Tongue (tissue), 2 donors: ENCODE data around the gene FGGY. TPM values are rescaled to one million over a fixed set of nuclear protein-coding genes. Genes with fewer than 3 reads are reported as not detected.
A peak's percentile ranks its signal among the peaks of the same experiment; 100 is the strongest.
"Not testable (repeated sequence)": the region's sequence is repeated elsewhere in the genome, so short reads cannot be mapped to it uniquely, and the experiment has no call there.

Source experiments
- DNase-seq: peaks from one replicate; pipeline ENCODE4 v3.0.0-alpha.2; 2015
- total RNA-seq: library from RNA; depleted of rRNA; stranded (reverse); fragments of >200 nt; gene quantifications from one replicate; pipeline ENCODE4 v1.2.3, GENCODE V29; 2014

The FGGY gene
- total RNA-seq, 1 donor from 2014 or later, result 80.4 TPM

DNA sequence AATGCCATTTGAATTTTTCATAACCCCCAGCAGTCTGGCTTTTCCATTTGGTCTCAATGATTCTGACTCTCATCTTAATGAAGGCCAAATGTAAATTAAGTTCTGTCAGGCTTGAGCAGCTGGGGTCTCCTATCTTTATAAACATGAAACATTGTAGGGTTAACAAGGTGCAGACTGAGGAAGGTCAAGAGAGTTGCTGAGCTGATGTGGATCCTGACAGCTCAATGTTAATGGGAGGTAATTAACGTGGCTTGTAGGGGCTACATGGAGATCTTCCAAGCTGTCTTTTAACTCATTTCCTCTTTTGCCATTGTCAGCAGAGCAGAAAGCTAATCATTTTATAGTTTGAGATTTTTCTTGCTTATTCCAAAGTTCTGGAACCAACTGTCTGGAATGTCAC lies 55.2 kb downstream of the FGGY start:
- DNase-seq, result no peak

DNA sequence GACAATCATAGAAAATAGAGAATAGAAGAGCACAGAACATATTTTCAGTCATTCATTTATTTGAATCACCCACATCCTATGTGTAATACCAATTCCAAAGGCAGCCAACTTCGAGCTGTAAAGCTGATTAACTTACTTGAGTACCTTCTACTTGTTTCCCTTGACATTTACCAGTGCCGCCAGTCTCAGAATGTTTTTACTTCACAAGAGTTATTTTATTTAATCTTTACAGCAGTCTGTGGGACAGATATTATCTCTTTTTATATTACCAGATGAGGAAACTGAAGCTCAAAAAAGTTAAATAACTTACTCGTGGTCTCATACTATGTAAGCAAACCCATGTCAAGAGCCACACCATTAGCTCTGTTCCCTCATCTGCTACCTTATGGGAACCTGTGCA lies 56.6 kb downstream of the FGGY start:
- DNase-seq, result no peak

DNA sequence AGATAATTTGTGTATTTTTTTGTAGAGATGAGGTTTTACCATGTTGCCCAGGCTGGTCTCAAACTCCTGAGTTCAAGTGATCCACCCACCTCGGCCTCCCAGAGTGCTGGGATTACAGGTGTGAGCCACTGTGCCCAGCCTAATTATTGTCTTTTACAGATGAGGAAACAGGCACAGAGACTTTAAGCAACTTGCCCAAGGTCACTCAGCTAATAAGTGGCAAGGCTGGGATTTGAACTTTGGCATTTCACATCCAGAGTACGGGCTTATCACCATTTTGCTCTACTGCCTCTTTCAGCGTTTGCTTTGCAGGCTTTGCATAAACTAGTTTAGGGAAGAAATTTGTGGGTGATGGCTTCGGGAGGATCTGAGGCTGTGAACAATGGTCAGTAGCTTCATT lies 57.3 kb downstream of the FGGY start:
- DNase-seq, result not testable (repeated sequence)

DNA sequence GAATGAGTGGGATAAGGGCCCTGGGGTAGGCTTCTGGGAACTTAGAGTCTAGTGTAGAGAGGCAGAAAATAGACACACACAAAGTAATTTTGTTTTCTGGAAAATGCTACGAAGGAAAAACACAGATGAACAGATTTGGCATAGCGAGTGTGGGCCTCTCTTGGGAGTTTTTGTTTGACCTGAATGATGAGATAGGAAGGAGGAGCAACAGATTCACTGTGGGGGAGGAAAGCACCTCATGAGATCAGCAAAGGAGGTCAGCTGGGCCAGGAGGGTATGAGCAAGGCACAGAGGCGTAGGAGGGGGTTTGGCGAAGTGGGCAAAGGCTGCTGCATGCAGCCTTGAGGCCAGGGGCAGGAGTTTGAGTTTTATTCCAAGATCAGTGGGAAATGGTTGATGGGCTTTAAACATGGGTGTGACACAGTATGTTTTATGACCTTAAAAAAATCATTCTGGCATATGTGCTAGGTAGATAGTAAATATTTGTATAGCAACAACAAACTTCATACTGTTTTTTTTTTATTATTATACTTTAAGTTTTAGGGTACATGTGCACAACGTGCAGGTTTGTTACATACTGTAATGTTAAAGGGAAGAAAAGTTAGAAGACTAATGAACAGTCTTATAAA lies 57.9 kb downstream of the FGGY start:
- no peak for DNase-seq

DNA sequence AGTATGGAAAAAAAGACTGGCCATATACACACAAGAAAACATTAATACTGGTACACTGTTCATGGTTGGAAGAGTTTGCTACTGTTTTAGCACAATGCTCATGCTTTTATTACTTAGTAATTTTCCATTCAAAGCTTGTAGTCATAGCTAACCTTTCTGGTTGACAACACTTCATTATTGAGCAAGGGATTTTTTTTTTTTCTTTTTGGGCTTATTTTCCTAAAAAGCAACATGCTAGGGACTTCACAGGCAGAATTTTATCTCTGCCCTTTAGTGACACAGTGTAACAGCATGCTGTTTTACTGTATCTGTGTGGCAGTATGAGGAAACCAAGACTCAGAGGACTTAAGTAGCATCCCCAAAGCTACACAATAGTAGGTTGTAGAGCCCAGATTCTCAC lies 58.5 kb downstream of the FGGY start:
- no peak for DNase-seq

DNA sequence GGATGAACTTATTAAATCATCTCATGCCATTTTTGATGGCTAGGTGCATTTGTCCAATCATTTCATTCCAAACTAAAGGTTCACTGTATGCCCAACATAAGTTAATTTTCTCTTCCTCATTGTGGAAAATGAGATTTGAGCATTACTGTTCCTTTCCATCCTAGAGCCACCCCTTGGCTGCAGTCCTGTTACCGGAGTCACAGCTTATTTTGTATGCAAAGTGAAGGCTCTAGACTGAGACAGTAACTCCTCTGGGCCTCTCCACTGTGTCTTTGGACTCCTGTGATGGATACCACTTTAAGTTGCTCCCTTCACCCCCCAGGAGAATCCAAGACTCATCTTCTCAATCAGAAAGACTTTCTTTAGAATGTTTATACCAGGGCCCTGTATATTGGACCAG lies 59.7 kb downstream of the FGGY start:
- no peak for DNase-seq

DNA sequence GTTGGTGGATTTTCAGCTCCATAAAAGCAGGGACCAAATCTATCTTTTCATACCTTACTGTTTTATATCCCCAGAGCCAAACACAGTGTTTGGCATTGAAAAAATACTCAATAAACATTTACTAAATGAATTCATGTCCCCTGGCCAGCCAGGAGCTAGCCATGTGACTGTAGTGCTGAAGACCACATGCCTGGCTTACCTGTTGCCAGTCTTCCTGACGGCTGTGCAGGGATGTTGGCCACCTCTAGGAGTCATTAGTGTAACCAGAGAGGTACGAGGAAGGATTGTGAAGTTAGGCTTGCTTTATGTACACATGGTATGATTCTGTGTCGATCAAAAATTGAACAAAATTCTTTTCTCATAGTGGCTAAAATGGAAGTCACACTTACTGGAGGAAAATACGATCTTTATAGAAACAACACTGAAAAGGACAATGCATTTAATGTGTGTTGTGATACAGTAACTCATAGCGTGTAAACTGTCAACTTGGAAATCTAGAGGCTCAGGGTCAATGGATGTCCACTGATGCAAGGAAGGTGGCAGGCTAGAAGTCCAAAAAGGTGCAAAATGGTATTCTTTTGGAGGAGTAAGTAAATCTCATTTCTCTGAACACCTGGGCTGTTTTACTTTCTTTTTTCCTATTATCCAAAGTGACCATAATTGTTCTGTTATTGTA lies 60.9 kb downstream of the FGGY start:
- no peak for DNase-seq

DNA sequence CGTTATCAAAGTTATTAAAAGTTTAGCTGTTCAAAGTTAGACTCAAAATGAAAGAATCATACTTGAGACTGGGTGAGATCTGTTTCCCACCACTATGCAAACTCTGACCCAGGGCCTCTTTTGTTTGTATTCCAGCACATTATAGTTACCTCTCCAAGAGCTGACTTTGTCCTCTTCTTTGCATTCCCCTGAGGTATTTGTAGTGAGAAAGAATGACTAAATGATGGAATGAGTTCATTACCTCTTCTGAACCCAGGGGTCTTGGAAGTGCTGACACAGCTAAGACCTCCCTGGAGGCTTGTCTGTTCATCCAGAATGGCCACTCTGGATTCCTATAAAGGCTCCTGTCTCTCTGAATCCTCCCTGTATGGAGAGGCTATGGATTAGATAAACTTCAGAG lies 62.4 kb downstream of the FGGY start:
- no peak for DNase-seq

DNA sequence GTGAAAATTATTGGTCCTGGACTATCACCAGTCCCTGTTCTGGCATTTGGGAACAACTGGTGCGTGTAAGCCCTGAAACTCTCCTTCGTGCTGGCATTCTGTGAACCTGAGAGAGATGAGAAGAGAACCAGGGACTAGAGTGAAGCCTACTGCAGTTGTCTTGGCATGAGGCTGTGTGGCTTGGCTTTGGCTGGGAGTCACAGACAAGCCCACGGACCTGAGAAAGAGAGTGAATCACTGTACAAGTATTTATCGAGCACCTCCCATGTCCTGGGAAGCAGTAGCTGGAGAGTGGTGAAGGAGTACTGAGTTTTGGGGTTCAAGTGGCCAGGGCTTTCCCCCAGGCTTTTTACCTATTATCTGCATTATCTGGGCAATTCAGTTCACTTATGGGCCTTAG lies 63.3 kb downstream of the FGGY start:
- no peak for DNase-seq

DNA sequence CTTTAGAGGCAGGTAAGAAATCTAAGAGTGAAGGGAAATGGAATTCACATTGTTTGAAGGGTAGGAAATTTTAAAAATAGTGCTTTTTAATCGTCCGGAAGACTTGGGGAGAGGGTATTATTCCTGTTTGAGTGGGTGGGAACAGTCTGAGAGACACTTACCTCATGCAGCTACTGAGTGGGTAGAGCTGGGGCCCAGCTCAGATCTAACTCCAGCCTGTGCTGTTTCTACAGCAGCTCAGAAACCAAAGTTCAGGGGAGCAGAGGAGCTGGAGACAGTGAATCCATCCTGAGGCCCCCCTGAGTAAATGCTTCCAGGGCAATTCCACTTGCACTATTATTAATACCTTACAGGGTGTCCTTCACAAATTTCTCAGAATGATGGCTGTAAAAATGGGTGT lies 63.8 kb downstream of the FGGY start:
- DNase-seq, result no peak

DNA sequence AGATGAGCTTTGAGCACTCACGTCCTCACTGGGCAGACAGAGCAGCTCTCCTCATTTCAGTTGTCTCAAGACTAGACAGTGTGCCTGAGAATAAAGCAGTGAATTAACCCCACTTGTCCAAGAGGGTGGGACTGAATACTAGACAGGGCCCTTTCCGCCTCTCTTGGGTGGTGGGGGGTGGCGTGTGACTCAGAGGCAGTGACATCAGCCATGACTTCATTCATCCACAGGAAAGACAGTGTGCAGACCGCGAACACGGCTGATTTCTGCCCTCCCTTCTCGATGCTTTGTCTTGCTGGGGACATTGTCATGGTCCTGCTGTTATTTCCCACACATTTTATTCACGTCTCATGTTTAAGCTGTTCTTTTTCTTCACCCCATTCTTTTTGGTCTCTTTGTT lies 64.9 kb downstream of the FGGY start:
- no peak for DNase-seq

DNA sequence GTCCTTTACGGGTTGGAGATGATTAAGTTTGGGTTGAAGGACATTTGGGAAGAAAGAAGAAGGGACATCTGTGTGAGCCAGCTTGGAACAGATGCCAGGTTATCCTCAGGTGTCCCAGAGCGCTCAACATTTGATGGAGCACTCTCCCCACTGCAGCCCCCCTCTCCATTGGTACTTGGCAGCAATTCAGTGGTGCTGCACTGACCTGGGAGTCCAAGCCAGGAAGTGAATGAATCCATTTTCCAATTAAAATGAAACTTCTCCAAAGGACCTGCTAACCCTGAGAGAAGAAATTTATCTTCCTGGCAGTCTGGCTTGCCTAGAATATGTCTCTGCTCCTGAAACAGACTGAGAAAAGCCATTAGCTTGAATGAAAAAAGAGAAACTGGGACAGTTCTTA lies 67.1 kb downstream of the FGGY start:
- no peak for DNase-seq

DNA sequence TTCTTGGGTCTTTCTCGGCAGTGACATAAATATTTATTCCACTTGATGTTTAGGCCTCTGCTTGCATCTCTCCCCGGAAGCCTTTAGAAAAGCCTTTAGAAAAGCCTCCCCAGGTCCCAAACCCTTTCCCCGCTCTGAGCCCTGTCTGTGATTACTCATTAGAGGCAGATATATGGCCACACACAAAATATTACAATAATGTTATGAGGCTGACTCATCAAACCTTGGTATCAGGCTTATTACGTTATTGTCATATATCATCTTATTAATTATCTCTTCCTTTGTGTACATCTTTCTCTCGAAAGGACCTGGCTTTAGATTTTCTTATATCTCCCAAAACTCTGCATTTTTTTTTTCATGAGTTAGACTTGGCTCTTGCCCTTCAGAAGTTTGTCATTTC lies 69.5 kb downstream of the FGGY start:
- DNase-seq, result no peak

DNA sequence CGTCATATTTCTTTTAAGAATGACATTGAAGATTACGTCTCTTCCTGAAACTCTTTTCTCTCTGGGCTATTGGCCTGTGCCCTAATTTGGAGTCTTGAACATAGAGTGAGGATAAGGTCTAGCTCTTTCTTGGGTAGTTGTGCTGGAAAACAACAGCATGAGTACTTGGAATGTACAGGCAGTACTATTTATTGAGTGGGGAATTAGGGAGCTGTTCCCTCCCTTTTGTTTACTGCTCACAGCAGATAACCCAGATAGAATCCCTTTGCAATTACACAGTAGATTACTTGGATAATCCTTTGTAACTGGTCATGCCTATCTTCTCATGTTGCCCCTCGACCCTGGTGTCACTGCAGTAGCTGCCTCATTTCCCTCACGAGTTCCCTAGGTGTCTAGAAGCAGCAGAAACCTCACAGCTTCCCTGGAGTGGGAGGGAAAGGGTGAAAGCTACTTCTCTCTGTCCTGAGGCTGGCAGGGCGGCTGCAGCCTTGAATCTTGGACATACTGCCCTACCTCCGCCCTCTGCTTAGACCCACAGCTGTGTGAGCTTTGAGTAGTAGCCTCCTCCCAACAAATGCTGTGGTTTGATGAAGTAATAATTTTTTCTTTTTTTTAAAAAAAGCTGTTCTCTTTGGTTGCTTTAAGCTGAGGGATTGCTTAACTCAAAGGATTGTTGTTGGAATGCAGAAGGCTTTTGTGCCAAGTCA lies 70.6 kb downstream of the FGGY start:
- peak; percentile 74 for DNase-seq

DNA sequence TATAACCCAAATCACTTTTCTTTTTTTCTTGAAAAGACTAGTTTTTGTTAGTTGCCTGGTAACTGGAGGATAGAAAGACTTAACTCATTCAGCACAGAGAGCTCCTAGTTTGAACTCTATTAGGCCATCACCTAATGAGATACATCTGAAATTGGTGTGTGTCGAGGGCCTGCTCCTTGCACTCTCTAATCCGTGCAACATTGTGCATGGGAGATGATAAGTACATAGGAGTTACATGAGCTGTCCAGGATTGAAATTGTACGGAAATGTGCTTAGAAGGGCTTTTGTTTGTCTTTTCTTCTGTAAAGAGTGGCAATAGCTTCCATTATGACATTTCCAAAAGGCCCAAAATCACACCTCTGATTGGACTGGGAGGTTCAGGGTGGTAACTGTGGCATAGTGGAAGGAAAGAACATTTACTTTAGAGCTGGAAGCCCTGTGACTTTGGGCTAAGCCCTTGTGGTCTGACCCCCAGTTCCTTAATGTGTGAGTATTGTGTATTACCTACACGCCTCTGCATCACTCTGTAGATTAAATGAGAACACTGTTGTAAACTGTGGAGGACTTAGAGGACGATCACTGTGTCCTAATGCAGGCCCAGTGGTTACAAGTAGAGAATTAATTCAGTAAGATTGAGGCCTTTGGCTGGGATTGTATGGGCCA lies 71.2 kb downstream of the FGGY start:
- no peak for DNase-seq

DNA sequence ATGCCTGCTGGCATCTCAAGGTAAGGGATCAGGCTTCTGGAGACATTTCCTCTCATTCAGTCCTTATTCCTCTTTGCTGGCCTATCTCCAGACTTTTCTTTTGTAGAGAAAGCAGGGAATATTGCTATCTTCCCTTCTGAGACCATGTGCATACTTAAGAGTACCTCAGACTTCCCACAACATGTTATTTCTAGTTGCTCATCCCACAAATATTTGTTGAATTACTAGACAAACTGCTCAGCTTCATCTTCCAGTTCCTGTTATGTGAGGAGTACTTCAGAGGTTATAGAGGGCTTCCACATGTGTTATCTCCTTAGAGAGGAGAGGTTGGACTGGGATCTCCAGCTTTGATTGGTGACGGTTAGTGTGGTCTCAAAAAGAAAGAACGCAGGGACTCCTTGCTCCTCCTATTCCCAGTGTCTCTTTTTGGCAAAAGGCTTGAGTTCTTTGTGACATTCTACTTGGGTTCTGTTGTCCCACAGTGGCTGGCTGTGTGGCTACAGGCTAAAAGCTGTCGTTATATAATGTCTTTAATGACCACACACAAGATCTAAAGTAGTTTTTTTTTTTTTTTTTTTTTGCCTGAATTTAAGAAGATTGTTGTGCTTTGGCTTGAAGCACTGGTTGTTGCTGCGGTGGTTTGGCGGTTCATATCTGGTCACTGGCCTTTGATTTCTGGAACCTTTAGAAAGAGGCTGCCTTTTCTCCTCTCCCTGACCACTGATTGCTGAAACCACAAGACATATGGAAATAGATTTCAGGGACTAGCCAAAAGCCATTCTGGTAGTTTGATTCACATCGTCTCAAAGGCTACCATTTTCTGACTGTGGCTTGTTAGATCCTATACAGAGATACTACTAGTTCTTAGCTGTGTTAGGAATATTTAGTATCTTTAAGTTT lies 78.7 kb downstream of the FGGY start:
- DNase-seq, result peak; percentile 22

DNA sequence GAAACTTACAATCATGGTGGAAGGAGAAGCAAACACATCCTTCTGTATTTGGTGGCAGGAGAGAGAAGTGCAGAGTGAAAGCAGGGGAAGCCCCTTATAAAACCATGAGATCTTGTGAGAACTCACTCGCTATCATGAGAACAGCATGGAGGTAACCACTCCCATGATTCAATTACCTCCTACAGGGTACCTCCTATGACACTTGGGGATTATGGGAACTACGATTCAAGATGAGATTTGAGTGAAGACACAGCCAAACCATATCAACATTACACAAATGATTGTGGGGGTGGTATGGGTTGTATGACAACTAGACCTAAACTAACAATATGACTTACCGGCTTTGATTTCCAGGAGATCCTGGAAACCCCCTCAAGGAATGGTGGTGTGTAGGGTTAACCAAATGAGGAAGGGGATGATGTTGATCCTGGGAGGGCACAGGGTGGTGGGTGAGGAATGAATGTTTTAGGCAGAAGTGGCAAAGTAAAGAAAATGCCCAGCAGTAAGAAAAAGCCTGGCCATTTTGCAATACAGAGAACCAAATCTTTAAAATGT lies 80.5 kb downstream of the FGGY start:
- no peak for DNase-seq

DNA sequence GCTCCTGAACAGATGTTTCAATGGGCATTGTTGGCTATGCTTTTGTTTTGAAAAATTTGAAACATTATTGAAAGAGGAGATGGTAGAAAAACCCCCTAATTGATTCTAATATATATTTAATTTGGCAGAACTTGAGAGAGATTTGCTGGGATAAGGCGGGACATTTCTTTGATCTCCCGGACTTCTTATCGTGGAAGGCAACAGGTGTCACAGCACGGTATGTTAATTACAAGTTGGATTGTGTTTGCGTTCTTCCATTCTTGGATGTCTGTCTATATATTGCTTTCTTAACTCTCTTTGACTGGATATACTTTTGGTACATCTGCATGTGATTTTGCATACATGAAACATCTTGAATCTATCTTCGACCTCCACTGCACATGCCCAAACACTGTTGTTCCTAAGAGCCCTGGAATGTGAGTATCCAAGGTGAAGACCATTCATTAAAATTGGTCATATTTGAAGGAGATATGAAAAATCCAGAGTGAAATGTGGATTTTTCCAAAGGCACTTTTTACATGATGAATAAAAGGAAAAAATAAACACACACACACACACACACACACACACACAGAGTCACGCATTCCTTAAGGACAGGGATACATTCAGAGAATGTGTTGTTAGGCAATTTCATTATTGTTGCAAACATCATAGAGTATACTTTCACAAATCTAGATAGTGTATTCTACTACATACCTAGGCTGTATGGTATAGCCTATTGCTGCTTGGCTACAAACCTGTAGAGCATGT lies 81.9 kb downstream of the FGGY start:
- DNase-seq, result no peak

DNA sequence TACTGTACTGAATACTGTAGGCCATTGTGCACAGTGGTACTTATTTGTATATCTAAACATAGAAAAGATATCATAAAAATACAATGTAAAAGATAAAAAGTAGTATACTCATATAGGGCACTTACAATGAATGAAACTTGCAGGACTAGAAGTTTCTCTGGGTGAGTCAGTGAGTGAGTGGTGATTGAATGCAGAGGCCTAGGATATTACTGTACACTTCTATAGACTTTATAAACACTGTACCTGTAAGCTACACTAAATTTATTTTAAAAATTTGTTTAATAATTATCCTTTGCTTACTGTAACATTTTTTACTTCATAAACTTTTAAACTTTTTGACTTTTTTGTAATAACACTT lies 82.5 kb downstream of the FGGY start:
- DNase-seq, result no peak

DNA sequence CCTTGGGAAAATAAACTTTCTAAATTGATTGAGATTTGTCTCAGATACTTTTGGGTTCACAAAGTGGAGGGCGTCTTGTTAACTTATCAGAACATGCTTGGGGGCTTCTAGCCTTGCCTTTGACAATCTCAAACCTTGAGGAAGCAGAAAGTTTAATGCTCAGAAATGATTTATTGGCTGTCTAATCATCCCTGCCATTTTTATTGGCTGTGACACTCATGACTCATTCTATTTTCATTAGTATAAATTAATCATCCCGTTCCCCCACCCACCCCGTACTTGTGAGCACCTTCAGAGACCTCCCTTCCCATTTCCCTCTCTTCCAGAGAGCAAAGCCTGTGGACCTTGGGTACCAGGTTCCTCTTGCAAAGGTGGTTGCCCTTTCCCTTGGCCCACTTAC lies 87.1 kb downstream of the FGGY start:
- DNase-seq, result no peak

DNA sequence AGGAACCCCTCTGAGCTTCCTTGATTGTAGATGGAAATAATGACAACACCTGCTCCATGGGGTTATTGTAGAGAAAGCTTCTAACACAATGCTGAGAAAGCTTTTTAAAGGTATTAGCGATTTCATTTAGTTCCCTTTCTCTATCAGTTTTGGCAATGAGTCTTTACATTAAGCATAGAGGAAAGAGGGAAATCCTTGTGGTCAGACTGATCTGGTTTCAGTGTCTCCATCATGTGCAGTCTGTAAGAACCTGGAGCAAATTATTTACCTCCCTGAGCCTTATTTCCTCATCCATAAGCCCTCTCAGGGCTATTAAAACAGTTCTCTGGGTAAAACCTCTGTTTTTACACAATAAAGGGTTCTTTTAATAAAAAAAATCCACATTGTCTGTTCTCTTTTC lies 87.5 kb downstream of the FGGY start:
- DNase-seq, result no peak
